ENCODE results near the gene MTERF4. TPM values are rescaled to one million over a fixed set of nuclear protein-coding genes. Genes with fewer than 3 reads are reported as not detected.

MTERF4 gene
- total and polyA plus RNA-seq, 2 of the 13 experiments (the other 11 are each of a cell fraction or from before 2014, with no cell fraction given), result 50.5 to 59.8 TPM

DNA sequence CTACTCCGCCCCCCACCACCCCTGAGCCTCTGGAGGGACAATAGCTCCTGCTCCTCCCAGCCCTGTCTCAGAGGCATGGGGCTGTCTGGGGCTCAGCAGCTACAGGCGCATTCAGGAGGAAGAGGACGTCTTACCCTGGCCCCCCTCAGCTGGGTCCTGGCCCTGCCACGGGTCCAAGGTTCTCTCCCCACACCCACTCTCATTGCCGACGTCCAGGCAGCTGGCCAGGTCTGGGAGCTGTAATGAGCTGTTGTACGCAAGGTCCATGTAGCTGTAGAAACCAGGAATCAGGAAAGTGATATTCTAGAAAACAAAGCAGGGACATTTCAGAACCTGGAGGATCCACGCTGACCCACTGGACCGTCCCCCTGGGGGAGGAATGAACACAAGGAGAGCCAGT lies 33.6 kb upstream of the MTERF4 start (continued):
- TF ChIP-seq, protein P1, sequence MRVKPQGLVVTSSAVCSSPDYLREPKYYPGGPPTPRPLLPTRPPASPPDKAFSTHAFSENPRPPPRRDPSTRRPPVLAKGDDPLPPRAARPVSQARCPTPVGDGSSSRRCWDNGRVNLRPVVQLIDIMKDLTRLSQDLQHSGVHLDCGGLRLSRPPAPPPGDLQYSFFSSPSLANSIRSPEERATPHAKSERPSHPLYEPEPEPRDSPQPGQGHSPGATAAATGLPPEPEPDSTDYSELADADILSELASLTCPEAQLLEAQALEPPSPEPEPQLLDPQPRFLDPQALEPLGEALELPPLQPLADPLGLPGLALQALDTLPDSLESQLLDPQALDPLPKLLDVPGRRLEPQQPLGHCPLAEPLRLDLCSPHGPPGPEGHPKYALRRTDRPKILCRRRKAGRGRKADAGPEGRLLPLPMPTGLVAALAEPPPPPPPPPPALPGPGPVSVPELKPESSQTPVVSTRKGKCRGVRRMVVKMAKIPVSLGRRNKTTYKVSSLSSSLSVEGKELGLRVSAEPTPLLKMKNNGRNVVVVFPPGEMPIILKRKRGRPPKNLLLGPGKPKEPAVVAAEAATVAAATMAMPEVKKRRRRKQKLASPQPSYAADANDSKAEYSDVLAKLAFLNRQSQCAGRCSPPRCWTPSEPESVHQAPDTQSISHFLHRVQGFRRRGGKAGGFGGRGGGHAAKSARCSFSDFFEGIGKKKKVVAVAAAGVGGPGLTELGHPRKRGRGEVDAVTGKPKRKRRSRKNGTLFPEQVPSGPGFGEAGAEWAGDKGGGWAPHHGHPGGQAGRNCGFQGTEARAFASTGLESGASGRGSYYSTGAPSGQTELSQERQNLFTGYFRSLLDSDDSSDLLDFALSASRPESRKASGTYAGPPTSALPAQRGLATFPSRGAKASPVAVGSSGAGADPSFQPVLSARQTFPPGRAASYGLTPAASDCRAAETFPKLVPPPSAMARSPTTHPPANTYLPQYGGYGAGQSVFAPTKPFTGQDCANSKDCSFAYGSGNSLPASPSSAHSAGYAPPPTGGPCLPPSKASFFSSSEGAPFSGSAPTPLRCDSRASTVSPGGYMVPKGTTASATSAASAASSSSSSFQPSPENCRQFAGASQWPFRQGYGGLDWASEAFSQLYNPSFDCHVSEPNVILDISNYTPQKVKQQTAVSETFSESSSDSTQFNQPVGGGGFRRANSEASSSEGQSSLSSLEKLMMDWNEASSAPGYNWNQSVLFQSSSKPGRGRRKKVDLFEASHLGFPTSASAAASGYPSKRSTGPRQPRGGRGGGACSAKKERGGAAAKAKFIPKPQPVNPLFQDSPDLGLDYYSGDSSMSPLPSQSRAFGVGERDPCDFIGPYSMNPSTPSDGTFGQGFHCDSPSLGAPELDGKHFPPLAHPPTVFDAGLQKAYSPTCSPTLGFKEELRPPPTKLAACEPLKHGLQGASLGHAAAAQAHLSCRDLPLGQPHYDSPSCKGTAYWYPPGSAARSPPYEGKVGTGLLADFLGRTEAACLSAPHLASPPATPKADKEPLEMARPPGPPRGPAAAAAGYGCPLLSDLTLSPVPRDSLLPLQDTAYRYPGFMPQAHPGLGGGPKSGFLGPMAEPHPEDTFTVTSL (CRISPR knock-in tag; IDR thresholded peaks at IDR 0.05; ENCODE audit: borderline replicate concordance), result 0 out of 2 replicates have a peak, but pooled peaks have one; percentile 24
- TF ChIP-seq, protein P2, sequence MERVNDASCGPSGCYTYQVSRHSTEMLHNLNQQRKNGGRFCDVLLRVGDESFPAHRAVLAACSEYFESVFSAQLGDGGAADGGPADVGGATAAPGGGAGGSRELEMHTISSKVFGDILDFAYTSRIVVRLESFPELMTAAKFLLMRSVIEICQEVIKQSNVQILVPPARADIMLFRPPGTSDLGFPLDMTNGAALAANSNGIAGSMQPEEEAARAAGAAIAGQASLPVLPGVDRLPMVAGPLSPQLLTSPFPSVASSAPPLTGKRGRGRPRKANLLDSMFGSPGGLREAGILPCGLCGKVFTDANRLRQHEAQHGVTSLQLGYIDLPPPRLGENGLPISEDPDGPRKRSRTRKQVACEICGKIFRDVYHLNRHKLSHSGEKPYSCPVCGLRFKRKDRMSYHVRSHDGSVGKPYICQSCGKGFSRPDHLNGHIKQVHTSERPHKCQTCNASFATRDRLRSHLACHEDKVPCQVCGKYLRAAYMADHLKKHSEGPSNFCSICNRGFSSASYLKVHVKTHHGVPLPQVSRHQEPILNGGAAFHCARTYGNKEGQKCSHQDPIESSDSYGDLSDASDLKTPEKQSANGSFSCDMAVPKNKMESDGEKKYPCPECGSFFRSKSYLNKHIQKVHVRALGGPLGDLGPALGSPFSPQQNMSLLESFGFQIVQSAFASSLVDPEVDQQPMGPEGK (CRISPR knock-in tag; IDR thresholded peaks at IDR 0.05), result peak; percentile 47
- TF ChIP-seq SKI (IDR thresholded peaks at IDR 0.05; ENCODE audit: partially characterized antibody) (peak; percentile 34), NCOR1 (IDR thresholded peaks at IDR 0.05; ENCODE audit: borderline replicate concordance, low read length) (peak; percentile 78; the same call in 1 of the 2 replicates), THAP11 (CRISPR knock-in tag; IDR thresholded peaks at IDR 0.05) (peak; percentile 46; the same call in 1 of the 2 replicates), HDAC1 (CRISPR knock-in tag; IDR thresholded peaks at IDR 0.05) (peak; percentile 75), ZFY (CRISPR knock-in tag; IDR thresholded peaks at IDR 0.05) (peak; percentile 21; the same call in 1 of the 2 replicates), ZNF7 (CRISPR knock-in tag; IDR thresholded peaks at IDR 0.05) (no peak), ERF (CRISPR knock-in tag; IDR thresholded peaks at IDR 0.05) (peak; percentile 22; the same call in 1 of the 2 replicates), TEAD3 (CRISPR knock-in tag; optimal IDR thresholded peaks at IDR 0.05; ENCODE audit: borderline replicate concordance) (peak; percentile 21)
- TF ChIP-seq, protein P3, sequence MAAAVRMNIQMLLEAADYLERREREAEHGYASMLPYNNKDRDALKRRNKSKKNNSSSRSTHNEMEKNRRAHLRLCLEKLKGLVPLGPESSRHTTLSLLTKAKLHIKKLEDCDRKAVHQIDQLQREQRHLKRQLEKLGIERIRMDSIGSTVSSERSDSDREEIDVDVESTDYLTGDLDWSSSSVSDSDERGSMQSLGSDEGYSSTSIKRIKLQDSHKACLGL (CRISPR knock-in tag; IDR thresholded peaks at IDR 0.05), result no peak
- TF ChIP-seq, protein P4, sequence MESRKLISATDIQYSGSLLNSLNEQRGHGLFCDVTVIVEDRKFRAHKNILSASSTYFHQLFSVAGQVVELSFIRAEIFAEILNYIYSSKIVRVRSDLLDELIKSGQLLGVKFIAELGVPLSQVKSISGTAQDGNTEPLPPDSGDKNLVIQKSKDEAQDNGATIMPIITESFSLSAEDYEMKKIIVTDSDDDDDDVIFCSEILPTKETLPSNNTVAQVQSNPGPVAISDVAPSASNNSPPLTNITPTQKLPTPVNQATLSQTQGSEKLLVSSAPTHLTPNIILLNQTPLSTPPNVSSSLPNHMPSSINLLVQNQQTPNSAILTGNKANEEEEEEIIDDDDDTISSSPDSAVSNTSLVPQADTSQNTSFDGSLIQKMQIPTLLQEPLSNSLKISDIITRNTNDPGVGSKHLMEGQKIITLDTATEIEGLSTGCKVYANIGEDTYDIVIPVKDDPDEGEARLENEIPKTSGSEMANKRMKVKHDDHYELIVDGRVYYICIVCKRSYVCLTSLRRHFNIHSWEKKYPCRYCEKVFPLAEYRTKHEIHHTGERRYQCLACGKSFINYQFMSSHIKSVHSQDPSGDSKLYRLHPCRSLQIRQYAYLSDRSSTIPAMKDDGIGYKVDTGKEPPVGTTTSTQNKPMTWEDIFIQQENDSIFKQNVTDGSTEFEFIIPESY (CRISPR knock-in tag; IDR thresholded peaks at IDR 0.05), result 0 out of 2 replicates have a peak, but pooled peaks have one; percentile 14
- TF ChIP-seq, protein P5, sequence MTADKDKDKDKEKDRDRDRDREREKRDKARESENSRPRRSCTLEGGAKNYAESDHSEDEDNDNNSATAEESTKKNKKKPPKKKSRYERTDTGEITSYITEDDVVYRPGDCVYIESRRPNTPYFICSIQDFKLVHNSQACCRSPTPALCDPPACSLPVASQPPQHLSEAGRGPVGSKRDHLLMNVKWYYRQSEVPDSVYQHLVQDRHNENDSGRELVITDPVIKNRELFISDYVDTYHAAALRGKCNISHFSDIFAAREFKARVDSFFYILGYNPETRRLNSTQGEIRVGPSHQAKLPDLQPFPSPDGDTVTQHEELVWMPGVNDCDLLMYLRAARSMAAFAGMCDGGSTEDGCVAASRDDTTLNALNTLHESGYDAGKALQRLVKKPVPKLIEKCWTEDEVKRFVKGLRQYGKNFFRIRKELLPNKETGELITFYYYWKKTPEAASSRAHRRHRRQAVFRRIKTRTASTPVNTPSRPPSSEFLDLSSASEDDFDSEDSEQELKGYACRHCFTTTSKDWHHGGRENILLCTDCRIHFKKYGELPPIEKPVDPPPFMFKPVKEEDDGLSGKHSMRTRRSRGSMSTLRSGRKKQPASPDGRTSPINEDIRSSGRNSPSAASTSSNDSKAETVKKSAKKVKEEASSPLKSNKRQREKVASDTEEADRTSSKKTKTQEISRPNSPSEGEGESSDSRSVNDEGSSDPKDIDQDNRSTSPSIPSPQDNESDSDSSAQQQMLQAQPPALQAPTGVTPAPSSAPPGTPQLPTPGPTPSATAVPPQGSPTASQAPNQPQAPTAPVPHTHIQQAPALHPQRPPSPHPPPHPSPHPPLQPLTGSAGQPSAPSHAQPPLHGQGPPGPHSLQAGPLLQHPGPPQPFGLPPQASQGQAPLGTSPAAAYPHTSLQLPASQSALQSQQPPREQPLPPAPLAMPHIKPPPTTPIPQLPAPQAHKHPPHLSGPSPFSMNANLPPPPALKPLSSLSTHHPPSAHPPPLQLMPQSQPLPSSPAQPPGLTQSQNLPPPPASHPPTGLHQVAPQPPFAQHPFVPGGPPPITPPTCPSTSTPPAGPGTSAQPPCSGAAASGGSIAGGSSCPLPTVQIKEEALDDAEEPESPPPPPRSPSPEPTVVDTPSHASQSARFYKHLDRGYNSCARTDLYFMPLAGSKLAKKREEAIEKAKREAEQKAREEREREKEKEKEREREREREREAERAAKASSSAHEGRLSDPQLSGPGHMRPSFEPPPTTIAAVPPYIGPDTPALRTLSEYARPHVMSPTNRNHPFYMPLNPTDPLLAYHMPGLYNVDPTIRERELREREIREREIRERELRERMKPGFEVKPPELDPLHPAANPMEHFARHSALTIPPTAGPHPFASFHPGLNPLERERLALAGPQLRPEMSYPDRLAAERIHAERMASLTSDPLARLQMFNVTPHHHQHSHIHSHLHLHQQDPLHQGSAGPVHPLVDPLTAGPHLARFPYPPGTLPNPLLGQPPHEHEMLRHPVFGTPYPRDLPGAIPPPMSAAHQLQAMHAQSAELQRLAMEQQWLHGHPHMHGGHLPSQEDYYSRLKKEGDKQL (CRISPR knock-in tag; IDR thresholded peaks at IDR 0.05; ENCODE audit: low read depth), result no peak
